WTC11 (cell line): ENCODE results near the gene FAM20C.

ENCODE experiments used
- CTCF ChIP-seq: fragments of 200-600 bp; IDR thresholded peaks from 2 replicates; pipeline ENCODE4 v1.8.0; 2022; ENCODE audit warnings: antibody characterized with exemption
- E2F5 ChIP-seq: sonication (generic); formaldehyde crosslinking; IDR thresholded peaks from 2 replicates; pipeline ENCODE4 v1.8.1; 2022; ENCODE audit warnings: mild to moderate bottlenecking, moderate library complexity, missing genetic modification reagents
- MAX ChIP-seq: sonication (generic); formaldehyde crosslinking; IDR thresholded peaks from 2 replicates; pipeline ENCODE4 v1.8.0; 2022; ENCODE audit warnings: mild to moderate bottlenecking, missing genetic modification reagents
- MLX ChIP-seq: sonication (generic); formaldehyde crosslinking; IDR thresholded peaks from 2 replicates; pipeline ENCODE4 v1.8.1; 2023; ENCODE audit warnings: mild to moderate bottlenecking, missing genetic modification reagents, moderate library complexity

- TF ChIP-seq CTCF (no peak), MAX (CRISPR knock-in tag) (no peak), E2F5 (CRISPR knock-in tag) (no peak), MLX (CRISPR knock-in tag) (no peak)
These were observed 80.3 kb downstream of the FAM20C start for GRCh38 chr7:272631-273030.
